Measurements from ENCODE around the gene DUSP15. TPM values are rescaled to one million over a fixed set of nuclear protein-coding genes. Genes with fewer than 3 reads are reported as not detected.
A peak's percentile ranks its signal among the peaks of the same experiment; 100 is the strongest.

Gene DUSP15
- total RNA-seq, 4 donors from 2014 or later, result 1.6 to 45.6 (median 8.8) TPM; not detected in 1

DNA sequence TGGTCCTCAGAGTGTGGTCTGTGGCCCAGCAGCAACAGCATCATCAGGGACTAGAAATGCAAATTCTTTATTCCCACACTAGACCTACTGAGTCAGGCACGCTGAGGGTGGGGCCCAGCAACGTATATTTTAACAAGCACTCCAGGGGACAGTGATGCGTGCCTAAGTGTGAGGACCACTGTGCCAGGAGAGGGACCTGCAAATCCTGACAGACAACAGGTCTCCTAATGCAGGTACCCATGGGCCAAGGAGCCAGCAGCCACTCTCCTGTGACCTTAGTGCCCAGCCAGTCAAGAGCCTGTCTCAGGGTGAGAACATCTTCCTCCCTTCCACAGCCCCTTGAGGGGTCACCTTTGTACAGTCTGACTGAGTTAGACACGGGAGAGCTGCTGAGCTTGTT is 59.1 kb downstream of the DUSP15 start:
- intact Hi-C loops (cut with DNase I; ENCODE audit: low total_unique reads), result no loop called here
- TF ChIP-seq, protein P1, sequence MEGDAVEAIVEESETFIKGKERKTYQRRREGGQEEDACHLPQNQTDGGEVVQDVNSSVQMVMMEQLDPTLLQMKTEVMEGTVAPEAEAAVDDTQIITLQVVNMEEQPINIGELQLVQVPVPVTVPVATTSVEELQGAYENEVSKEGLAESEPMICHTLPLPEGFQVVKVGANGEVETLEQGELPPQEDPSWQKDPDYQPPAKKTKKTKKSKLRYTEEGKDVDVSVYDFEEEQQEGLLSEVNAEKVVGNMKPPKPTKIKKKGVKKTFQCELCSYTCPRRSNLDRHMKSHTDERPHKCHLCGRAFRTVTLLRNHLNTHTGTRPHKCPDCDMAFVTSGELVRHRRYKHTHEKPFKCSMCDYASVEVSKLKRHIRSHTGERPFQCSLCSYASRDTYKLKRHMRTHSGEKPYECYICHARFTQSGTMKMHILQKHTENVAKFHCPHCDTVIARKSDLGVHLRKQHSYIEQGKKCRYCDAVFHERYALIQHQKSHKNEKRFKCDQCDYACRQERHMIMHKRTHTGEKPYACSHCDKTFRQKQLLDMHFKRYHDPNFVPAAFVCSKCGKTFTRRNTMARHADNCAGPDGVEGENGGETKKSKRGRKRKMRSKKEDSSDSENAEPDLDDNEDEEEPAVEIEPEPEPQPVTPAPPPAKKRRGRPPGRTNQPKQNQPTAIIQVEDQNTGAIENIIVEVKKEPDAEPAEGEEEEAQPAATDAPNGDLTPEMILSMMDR (IDR thresholded peaks at IDR 0.05), result no peak
- no peak for TF ChIP-seq POLR2A (IDR thresholded peaks at IDR 0.05)
- no peak overlapping the region for H3K4me3 ChIP-seq
- H3K4me1 ChIP-seq, result no peaks in the 10 kb centered on the region
- H3K36me3 ChIP-seq, result no peaks in the 10 kb centered on the region
- peak overlapping the region in 1 of 2 donors; percentile 42 for H3K27ac ChIP-seq
- no peak for DNase-seq
- no peaks in the 10 kb centered on the region for H3K9me3 ChIP-seq
- no peaks in the 10 kb centered on the region for H3K27me3 ChIP-seq

Small RNA genes lying within 50 kb of the gene (small RNA-seq; reads per million reads assigned to genes)
- not detected for gene RNU1-94P

Other genes with a start within 250 kb of the DUSP15 start
- gene COX4I2, start 232.6 kb downstream of the DUSP15 start, total RNA-seq, result 1 to 10 TPM in 2 of 4 donors, not detected in 2; 5.1 to 8.4 TPM
- gene BCL2L1, start 147.7 kb downstream of the DUSP15 start, total RNA-seq, result 100 to 1,000 TPM in 1 of 4 donors, 10 to 100 TPM in 3; 35.0 to 113 (median 57.4) TPM
- 10 to 100 TPM in 1 of 4 donors, under 1 TPM in 2, not detected in 1; 0.12 to 32.4 (median 0.59) TPM for gene TPX2, start 131.2 kb downstream of the DUSP15 start, total RNA-seq
- gene MYLK2, start 51.2 kb downstream of the DUSP15 start, total RNA-seq, result under 1 TPM in 2 of 4 donors, not detected in 2; 0.21 to 0.69 TPM
- gene FOXS1, start 24.9 kb downstream of the DUSP15 start, total RNA-seq, result 1 to 10 TPM in 2 of 4 donors, not detected in 2; 5.4 to 6.2 TPM
- 1 to 10 TPM in 1 of 4 donors, under 1 TPM in 2, not detected in 1; under 0.01 to 2.9 (median 0.91) TPM for gene TTLL9, start 107 bp upstream of the DUSP15 start, total RNA-seq
- gene PDRG1, start 81.5 kb upstream of the DUSP15 start, total RNA-seq, result 100 to 1,000 TPM in 1 of 4 donors, 10 to 100 TPM in 1, 1 to 10 TPM in 2; 1.2 to 109 (median 9.5) TPM
- gene XKR7, start 97.6 kb upstream of the DUSP15 start, total RNA-seq, result under 1 TPM in 1 of 4 donors, not detected in 3; 0.14 TPM
- gene CCM2L, start 139.9 kb upstream of the DUSP15 start, total RNA-seq, result 10 to 100 TPM in 2 of 4 donors, 1 to 10 TPM in 2; 3.5 to 21.9 (median 10.0) TPM
- gene HCK, start 181.7 kb upstream of the DUSP15 start, total RNA-seq, result 1 to 10 TPM; 1.3 to 7.0 (median 4.1) TPM
- gene TM9SF4, start 239.2 kb upstream of the DUSP15 start, total RNA-seq, result 10 to 100 TPM; 15.9 to 49.0 (median 28.1) TPM